ENCODE results near the gene ADGRD2. TPM values are rescaled to one million over a fixed set of nuclear protein-coding genes. Genes with fewer than 3 reads are reported as not detected.

The ADGRD2 gene
- total and polyA plus RNA-seq, 2 of the 13 experiments (the other 11 are each of a cell fraction or from before 2014, with no cell fraction given), result not detected

DNA sequence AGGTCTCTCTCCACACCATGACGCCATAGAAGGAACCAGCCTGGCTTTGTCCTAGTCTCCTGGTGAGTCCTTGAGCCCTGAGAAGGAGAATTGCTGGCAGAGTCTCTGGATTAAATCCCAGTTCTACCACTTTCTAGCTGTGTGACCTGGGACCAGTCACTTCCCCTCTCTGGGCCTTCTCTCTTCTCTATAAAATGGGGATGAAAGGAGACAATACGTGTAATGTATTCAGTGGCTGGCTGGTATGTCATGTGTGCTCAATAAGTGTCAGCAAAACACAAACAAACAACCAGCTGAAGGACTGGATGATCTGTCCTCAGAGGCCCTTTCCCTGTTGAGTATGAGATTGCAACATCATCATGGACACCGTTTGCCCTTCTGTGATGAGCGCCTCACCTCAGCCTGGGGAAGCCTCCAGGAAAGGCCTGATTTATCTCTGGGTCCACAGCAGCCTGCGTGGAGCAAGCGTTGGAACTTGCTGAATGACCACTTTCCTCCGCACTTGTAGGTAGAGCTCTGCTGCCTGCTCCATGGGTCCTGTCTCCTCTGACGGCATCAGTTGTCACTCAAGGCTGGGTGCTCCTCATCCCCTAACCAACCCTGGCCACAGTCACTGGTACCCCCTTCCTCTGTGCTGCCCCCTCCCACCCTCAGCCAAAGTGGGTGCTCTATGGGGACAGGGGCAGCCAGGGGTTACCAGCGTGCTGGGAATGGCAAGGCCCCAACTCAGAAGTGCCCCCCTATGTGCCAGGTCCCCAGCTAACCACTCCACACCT is 60.6 kb downstream of the ADGRD2 start (continued):
- no peak for TF ChIP-seq IKZF1 (IDR thresholded peaks at IDR 0.05)
- TF ChIP-seq, protein P1, sequence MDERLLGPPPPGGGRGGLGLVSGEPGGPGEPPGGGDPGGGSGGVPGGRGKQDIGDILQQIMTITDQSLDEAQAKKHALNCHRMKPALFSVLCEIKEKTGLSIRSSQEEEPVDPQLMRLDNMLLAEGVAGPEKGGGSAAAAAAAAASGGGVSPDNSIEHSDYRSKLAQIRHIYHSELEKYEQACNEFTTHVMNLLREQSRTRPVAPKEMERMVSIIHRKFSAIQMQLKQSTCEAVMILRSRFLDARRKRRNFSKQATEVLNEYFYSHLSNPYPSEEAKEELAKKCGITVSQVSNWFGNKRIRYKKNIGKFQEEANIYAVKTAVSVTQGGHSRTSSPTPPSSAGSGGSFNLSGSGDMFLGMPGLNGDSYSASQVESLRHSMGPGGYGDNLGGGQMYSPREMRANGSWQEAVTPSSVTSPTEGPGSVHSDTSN (CRISPR knock-in tag; IDR thresholded peaks at IDR 0.05), result 0 out of 2 replicates have a peak, but pooled peaks have one; percentile 14
- TF ChIP-seq, protein P2, sequence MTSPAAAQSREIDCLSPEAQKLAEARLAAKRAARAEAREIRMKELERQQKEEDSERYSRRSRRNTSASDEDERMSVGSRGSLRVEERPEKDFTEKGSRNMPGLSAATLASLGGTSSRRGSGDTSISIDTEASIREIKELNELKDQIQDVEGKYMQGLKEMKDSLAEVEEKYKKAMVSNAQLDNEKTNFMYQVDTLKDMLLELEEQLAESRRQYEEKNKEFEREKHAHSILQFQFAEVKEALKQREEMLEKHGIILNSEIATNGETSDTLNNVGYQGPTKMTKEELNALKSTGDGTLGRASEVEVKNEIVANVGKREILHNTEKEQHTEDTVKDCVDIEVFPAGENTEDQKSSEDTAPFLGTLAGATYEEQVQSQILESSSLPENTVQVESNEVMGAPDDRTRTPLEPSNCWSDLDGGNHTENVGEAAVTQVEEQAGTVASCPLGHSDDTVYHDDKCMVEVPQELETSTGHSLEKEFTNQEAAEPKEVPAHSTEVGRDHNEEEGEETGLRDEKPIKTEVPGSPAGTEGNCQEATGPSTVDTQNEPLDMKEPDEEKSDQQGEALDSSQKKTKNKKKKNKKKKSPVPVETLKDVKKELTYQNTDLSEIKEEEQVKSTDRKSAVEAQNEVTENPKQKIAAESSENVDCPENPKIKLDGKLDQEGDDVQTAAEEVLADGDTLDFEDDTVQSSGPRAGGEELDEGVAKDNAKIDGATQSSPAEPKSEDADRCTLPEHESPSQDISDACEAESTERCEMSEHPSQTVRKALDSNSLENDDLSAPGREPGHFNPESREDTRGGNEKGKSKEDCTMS (CRISPR knock-in tag; conservative IDR thresholded peaks at IDR 0.05), result no peak
- TF ChIP-seq KMT2A (CRISPR knock-in tag; IDR thresholded peaks at IDR 0.05), result no peak
- TF ChIP-seq ZNF749 (CRISPR knock-in tag; IDR thresholded peaks at IDR 0.05; ENCODE audit: borderline replicate concordance), result 0 out of 2 replicates have a peak, but pooled peaks have one; percentile 58
- TF ChIP-seq ZZZ3 (CRISPR knock-in tag; IDR thresholded peaks at IDR 0.05; ENCODE audit: borderline replicate concordance), result no peak
- TF ChIP-seq SMARCC2 (IDR thresholded peaks at IDR 0.05), result no peak
- no peak for TF ChIP-seq ZNF703 (CRISPR knock-in tag; IDR thresholded peaks at IDR 0.05; ENCODE audit: borderline replicate concordance)
- TF ChIP-seq CENPT (CRISPR knock-in tag; IDR thresholded peaks at IDR 0.05; ENCODE audit: low read depth), result no peak
- TF ChIP-seq MAFG (CRISPR knock-in tag; IDR thresholded peaks at IDR 0.05), result no peak
- no peak for TF ChIP-seq RELA (CRISPR knock-in tag; IDR thresholded peaks at IDR 0.05)
- no peak for TF ChIP-seq GABPB1 (CRISPR knock-in tag; IDR thresholded peaks at IDR 0.05)
- TF ChIP-seq ZNF468 (CRISPR knock-in tag; IDR thresholded peaks at IDR 0.05), result no peak
- no peak for TF ChIP-seq SPEN (CRISPR knock-in tag; IDR thresholded peaks at IDR 0.05; ENCODE audit: low read depth)
- no peak for TF ChIP-seq AKAP8 (CRISPR knock-in tag; IDR thresholded peaks at IDR 0.05)
- no peak for TF ChIP-seq RAD51 (IDR thresholded peaks at IDR 0.05; ENCODE audit: borderline replicate concordance)
- TF ChIP-seq, protein P3, sequence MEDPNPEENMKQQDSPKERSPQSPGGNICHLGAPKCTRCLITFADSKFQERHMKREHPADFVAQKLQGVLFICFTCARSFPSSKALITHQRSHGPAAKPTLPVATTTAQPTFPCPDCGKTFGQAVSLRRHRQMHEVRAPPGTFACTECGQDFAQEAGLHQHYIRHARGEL (CRISPR knock-in tag; IDR thresholded peaks at IDR 0.05), result no peak
- TF ChIP-seq, protein P4, sequence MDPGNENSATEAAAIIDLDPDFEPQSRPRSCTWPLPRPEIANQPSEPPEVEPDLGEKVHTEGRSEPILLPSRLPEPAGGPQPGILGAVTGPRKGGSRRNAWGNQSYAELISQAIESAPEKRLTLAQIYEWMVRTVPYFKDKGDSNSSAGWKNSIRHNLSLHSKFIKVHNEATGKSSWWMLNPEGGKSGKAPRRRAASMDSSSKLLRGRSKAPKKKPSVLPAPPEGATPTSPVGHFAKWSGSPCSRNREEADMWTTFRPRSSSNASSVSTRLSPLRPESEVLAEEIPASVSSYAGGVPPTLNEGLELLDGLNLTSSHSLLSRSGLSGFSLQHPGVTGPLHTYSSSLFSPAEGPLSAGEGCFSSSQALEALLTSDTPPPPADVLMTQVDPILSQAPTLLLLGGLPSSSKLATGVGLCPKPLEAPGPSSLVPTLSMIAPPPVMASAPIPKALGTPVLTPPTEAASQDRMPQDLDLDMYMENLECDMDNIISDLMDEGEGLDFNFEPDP (CRISPR knock-in tag; conservative IDR thresholded peaks at IDR 0.05), result no peak
- TF ChIP-seq ZNF670 (CRISPR knock-in tag; IDR thresholded peaks at IDR 0.05; ENCODE audit: borderline replicate concordance), result no peak
- 0 out of 2 replicates have a peak, but pooled peaks have one; percentile 48 for TF ChIP-seq ZFP90 (CRISPR knock-in tag; IDR thresholded peaks at IDR 0.05; ENCODE audit: borderline replicate concordance)
- TF ChIP-seq ISX (CRISPR knock-in tag; conservative IDR thresholded peaks at IDR 0.05), result no peak
- TF ChIP-seq HES4 (CRISPR knock-in tag; IDR thresholded peaks at IDR 0.05; ENCODE audit: borderline replicate concordance), result no peak
- TF ChIP-seq ZNF776 (CRISPR knock-in tag; IDR thresholded peaks at IDR 0.05), result no peak
- TF ChIP-seq, protein P5, sequence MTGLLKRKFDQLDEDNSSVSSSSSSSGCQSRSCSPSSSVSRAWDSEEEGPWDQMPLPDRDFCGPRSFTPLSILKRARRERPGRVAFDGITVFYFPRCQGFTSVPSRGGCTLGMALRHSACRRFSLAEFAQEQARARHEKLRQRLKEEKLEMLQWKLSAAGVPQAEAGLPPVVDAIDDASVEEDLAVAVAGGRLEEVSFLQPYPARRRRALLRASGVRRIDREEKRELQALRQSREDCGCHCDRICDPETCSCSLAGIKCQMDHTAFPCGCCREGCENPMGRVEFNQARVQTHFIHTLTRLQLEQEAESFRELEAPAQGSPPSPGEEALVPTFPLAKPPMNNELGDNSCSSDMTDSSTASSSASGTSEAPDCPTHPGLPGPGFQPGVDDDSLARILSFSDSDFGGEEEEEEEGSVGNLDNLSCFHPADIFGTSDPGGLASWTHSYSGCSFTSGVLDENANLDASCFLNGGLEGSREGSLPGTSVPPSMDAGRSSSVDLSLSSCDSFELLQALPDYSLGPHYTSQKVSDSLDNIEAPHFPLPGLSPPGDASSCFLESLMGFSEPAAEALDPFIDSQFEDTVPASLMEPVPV (CRISPR knock-in tag; IDR thresholded peaks at IDR 0.05), result no peak

Measured in HepG2 (cell line).